Epidermal melanocyte (primary cell): ENCODE data around the gene RAB8B.
"Not testable (repeated sequence)": the region's sequence is repeated elsewhere in the genome, so short reads cannot be mapped to it uniquely, and the experiment has no call there.

ENCODE experiments used
- DNase-seq: peaks from one replicate; pipeline ENCODE4 v3.0.0; 2011; ENCODE audit warnings: low spot score; ENCODE audit not compliant: insufficient read length

The RAB8B gene

DNA sequence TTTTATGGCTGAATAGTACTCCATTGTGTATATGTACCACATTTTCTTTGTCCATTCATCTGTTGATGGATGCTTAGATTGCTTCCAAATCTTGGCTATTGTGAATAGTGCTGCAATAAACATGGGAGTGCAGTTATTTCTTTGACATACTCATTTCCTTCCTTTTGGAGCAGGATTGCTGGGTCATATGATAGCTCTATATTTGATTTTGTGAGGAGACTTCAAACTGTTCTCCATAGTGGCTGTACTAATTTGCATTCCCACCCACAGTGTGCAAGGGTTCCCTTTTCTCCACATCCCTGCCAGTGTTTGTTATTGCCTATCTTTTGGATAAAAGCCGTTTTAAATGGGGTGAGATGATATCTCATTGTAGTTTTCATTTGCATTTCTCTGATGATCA is 47.7 kb downstream of the RAB8B start:
- DNase-seq, result not testable (repeated sequence)

DNA sequence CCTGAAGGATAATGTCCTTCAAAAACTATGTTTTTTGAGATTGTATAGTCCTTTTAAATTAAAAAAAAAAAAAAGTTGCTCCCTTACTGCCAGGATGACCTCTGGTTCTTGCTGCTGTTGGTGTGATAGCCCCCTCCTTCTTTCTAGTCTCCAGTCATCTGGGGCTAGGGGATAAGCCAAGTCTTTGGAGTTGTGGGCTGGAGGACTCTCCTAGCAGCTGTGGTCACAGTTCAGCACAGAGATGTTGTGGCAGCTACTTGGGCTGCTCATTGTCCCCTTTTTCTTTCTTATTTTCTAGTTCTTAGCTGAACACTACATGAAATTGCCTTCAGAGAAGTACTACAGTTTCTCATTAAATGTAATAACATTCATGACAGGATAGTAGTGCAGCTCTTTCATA is 48.8 kb downstream of the RAB8B start:
- no peak for DNase-seq

- no peak for DNase-seq
These were observed 49.4 kb downstream of the RAB8B start for GRCh38 chr15:63238796-63239195.

- no peak for DNase-seq
These were observed 50.7 kb downstream of the RAB8B start for GRCh38 chr15:63240109-63240508.

DNA sequence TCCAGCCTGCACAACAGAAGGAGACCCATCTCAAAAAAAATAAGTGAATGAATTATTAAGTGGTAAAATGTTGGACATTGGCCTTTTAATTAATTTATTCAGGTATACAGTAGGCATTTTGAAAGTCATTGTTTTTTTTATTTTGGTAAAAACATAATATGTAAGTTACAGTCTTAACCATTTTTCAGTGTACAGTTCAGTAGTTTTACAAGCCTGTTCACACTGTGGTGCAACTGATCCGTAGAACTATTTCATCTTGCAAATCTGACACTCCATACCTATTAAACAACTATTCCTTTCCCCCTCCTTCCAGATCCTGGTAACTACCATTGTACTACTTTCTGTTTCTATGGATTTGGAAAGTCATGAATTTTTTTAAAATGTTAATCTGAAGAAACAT is 51.9 kb downstream of the RAB8B start:
- no peak for DNase-seq

- no peak for DNase-seq
These were observed 53.7 kb downstream of the RAB8B start for GRCh38 chr15:63243101-63243500.

DNA sequence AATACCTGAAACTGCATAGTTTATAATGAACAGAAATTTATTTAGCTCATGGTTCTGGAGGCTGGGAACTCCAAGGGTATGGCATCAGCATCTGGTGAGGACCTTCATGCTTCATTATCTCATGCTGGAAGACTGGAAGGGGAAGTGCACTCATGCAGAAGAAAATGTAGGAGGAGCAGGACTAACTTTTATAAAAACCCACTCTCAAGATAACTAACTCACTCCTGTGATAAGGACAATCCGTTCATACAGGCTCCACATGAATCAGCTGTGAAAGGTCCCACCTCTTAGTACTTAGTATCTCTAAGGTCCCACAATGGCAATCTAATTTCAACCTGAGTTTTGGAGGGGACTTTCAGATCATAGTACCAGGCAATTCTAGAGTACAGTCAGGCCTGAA is 54.4 kb downstream of the RAB8B start:
- no peak for DNase-seq

DNA sequence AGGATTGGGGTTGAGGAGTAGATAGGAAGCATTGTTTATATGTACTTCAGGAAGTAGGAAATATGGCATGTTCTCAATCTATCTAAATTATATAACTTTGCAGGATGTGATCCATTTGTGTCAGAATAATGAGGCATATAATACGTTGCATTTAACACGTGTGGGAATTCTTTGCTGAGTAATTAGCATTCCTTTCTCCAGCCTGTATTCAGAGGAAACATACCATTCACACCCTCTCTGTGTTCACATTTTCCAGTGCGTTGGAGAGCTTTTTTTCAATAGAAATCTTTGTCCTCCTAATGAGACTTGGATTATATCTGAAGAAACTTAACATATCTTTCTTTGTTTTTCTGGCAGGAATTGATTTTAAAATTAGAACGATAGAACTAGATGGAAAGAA is 55.0 kb downstream of the RAB8B start:
- DNase-seq, result no peak

DNA sequence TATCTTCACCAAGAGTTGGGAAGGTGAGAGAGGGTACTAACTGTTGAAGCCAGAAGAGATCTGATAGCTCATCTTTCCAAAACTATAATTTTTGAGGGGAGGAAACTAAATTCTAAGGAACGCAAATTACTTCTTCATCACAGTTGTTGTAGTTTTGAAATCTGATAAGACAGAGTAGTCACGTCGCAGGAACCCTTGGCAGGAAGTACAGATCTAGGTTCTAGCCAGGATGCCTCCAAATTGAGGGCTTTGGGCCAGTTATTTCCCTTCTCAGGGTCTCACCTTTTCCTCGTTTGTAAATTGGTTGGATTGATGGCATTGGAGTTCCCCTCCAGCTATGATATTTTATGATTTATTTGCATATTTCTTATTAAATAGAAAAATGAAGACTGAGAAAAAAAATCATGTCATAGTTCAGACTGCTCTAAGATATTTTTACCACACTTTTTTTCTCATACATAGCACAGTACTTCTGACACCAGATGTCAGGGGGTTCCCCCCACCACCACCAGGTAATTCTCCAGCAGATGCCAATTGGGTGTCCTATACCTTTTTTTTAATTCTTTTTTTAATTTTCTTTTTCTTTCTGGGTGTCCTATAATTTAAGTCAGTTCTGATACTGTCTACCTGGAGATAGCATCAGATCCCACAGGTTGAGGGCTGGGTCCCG is 55.7 kb downstream of the RAB8B start:
- no peak for DNase-seq

GRCh38 chr15:63246691-63247469 is 57.5 kb downstream of the RAB8B start:
- DNase-seq, result no peak

DNA sequence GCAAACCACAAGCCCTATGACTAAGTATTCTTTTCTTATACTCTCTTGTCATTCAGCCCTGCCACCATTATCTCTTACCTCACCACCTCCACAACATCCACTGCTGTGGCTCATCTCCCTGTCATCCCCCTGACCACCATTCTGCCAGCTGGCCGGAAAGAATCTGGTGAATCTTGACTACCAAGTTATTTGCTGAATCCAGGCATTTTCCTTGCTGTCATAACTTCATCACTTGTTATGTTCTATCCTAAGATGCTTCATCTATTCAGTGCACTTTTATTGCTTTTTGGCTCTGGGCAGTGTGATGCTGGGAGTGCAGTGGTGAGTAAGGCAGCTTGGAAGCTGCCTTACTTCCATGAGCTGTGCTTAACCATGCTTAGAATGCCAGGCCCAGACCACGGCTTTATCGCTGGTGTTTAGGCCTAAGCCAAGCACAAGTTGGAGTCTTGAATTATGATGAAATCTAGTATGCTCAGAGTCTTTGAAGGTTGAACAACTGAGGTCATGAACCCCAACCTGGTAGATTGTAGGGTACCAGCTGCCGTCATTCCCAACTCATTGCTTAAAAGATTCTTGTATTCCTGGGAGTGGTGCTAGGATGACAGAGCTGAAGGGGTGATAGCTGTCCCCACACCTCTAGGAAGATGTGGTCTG is 61.0 kb downstream of the RAB8B start:
- peak; percentile 27 for DNase-seq

DNA sequence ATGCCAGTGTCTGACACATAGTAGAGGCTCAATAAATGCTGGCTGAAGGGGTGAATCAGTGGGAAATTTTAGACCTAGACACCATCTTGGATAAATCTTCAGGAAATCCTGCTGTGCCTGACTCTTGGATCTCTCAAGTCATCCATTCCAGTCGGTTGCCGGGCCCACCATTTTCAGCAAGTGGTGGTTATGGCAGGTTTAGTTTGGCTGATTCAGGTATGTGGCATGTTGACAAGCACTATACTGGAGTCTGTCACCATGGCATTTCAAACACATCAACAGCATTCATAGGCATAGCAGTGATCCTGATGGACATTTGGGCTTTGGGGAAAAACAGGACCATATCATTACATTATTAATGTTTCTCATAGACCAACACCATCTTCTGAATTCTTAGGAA is 62.3 kb downstream of the RAB8B start:
- DNase-seq, result no peak

DNA sequence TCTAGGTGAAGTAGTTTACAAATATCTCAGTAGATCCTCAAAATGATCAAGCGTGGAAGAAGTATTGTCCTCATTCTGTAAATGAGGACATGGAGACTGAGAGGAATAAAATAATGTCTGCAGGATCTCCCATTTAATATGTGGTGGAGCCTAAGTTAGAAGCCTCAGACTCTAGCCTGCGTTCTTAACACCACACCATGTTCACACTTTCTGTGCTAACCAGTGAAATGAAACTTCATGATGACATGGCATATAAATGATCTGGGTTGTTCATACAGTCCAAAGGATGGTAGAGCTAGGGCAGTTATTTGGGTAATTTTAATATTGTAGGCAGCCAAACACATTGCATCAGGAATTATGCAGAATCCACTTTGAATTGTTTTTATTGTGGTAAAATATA is 62.9 kb downstream of the RAB8B start:
- DNase-seq, result no peak

GRCh38 chr15:63254991-63255390 is 65.6 kb downstream of the RAB8B start:
- DNase-seq, result no peak

DNA sequence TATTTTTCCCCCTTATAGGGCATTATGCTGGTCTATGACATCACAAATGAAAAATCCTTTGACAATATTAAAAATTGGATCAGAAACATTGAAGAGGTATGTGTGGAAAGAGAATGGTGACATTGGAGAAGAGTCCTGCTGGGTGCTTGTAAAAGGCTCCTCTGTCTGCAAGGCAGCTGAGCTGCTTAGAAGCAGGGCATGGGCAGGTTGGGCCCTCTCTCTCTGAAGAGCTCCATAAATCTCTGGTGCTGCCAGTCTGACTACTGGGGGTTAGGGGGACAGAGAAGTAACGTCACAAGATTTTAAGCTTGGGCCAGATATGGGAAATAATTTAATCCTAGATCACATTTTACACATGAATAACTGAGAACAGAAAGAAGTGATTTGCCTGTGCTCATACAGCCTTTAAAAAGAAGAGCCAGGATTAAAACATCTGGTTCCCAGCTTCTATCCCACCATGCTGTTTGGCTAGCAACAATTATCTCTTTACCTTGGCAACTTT is 66.1 kb downstream of the RAB8B start:
- DNase-seq, result no peak

DNA sequence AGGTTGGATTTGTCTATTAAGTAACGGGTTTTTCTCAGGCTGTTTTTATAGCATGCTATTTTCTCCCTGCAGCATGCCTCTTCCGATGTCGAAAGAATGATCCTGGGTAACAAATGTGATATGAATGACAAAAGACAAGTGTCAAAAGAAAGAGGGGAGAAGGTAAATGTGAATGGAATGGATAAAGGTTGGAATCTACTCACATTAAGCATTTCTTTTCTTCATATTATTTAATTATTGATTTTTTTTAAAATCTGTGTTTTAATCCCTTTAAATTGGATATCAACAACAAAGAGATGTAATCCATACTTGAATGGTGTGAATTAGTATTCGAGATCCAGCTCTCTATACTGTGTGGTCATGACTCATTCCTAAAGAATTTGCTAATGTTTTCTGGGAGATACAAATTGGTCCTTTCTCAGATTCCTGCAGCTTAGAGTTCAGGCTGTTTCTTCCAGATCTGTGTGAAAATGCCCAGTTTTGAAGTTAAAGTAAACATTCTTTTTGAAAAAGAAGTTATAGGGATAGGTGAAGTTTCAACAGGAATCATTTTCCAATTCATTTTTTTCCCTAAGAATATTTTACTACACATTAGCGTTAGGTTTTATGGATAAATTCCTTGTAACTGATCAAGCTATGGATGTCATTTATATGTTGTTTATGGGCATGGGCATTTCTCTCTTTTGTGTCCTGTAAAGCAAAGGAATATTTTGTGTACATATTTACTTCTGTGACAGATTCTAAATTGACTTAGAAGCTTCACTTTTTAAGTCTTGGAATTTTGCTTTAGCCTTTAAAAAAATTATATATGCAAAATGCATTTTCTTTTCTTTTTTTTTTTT is 67.2 kb downstream of the RAB8B start:
- peak; percentile 65 for DNase-seq

- no peak for DNase-seq
These were observed 69.3 kb downstream of the RAB8B start for GRCh38 chr15:63258658-63259057.

DNA sequence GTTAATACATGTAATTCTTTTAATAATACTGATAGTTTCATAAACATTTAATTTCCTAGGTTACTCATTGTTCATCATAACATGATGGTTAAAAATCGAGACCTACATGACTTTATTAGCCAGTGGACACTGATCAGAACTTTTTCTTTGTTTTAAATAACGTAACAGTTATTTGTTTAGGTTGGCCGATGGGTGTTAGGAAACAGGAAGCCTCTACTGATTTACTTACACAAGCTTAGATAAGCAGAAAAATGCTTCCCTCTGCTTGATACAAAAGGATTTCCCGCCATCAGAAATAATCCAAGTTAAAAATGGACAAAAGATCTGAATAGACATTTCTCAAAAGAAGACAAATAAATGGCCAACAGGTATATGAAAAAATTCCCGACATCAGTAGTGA is 71.4 kb downstream of the RAB8B start:
- no peak for DNase-seq

GRCh38 chr15:63261311-63261710 is 71.9 kb downstream of the RAB8B start:
- no peak for DNase-seq

DNA sequence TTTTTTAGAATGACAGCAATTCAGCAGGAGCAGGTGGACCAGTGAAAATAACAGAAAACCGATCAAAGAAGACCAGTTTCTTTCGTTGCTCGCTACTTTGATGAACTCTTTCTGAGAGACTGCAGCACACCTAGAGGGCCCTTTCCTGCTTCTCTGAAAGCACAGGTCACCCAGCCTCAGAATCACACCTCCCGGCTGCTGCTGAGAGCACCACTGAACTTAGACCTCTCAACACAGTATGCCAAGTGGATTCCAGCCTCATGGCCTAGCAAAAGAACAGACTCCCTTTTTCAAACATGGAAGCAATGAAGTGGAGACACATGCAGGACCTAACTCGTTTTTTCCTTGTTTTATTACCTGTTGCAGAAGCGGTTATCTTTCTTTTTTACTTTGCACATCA is 74.1 kb downstream of the RAB8B start:
- DNase-seq, result no peak

DNA sequence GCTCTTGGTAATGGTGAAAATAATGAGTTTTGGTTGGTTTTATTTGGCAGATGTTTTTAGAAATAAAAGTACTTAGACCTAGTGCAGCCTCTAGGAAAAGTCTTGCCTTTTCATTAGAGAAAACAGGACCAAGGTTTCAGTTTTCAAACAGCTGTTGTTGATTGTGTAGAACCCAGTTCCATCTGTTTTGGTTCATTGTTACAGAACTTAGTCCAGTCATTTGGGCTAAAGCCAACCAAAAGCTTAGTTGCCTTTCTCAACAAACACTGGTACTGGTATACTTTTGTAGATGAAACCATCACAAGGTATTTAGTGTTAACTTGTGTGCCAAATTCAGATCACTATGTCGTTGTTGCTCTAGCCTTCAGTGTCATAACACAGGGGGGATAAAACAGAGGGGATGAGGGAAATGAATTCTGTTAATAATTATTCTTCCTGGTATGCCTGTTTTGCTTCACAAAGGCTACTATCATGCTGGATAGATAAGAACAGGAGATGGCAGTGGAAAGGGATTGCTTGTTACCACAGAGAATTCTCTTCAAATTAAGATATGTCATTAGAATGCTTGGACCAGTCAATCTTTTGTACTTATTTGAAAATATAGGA is 75.4 kb downstream of the RAB8B start:
- no peak for DNase-seq
